Measurements from ENCODE around the gene CAMSAP2. TPM values are rescaled to one million over a fixed set of nuclear protein-coding genes. Genes with fewer than 3 reads are reported as not detected.

CAMSAP2 gene
- total RNA-seq, 1 experiment from 2014 or later: 20.7 TPM

- TF ChIP-seq ZNF512 (CRISPR knock-in tag; IDR thresholded peaks at IDR 0.05; ENCODE audit: borderline replicate concordance): no peak
- TF ChIP-seq FOXP4 (CRISPR knock-in tag; IDR thresholded peaks at IDR 0.05): no peak
- no peak for TF ChIP-seq ZNF138 (CRISPR knock-in tag; conservative IDR thresholded peaks at IDR 0.05)
- TF ChIP-seq TEAD1 (CRISPR knock-in tag; IDR thresholded peaks at IDR 0.05): no peak
Observed at GRCh38 chr1:200862713-200863415, 124.2 kb downstream of the CAMSAP2 start (continued).

- ATAC-seq: no peak
- no peak for DNase-seq (ENCODE audit: low spot score)
Observed at GRCh38 chr1:200866116-200866515, 127.4 kb downstream of the CAMSAP2 start.

GRCh38 chr1:200866521-200866920 is 127.8 kb downstream of the CAMSAP2 start:
- ChIA-PET POLR2A (interaction anchor here (1.2 kb wide), 1 partner anchor 25 kb away, joined by 3 read pairs; no protein-coding TSS in a partner anchor), CTCF (interaction anchor here (1.0 to 1.4 kb wide), 4 partner anchors 25 to 331 kb away, joined by 3 to 5 read pairs (median 4); no protein-coding TSS in a partner anchor)
- TF ChIP-seq HMGA2 (CRISPR knock-in tag; IDR thresholded peaks at IDR 0.05) (no peak), CREM (CRISPR knock-in tag; IDR thresholded peaks at IDR 0.05) (no peak), PREB (CRISPR knock-in tag; IDR thresholded peaks at IDR 0.05; ENCODE audit: borderline replicate concordance) (no peak), MAX (CRISPR knock-in tag; IDR thresholded peaks at IDR 0.05) (no peak), TCF7 (CRISPR knock-in tag; IDR thresholded peaks at IDR 0.05; ENCODE audit: low read depth) (no peak), EMX1 (CRISPR knock-in tag; IDR thresholded peaks at IDR 0.05) (no peak), IRF1 (CRISPR knock-in tag; IDR thresholded peaks at IDR 0.05) (no peak), KAT7 (CRISPR knock-in tag; IDR thresholded peaks at IDR 0.05; ENCODE audit: borderline replicate concordance) (no peak)

More at GRCh38 chr1:200866116-200866515, 127.4 kb downstream of the CAMSAP2 start:
- no peaks in the 10 kb centered on the region for H3K9me3 Mint-ChIP-seq
- peaks cover 2% of the 10 kb centered on the region for H3K27me3 Mint-ChIP-seq (ENCODE audit: low read depth)
- H3K4me1 Mint-ChIP-seq: peaks cover 4% of the 10 kb centered on the region; the same call in 1 of the 2 replicates
- TF ChIP-seq ZNF532 (CRISPR knock-in tag; IDR thresholded peaks at IDR 0.05; ENCODE audit: borderline replicate concordance) (no peak), ZNF232 (CRISPR knock-in tag; IDR thresholded peaks at IDR 0.05) (no peak), NR1H2 (CRISPR knock-in tag; IDR thresholded peaks at IDR 0.05) (no peak), SMAD3 (CRISPR knock-in tag; IDR thresholded peaks at IDR 0.05; ENCODE audit: borderline replicate concordance) (no peak)
- H3K4me3 Mint-ChIP-seq: no peak overlapping the region
- ChIA-PET POLR2A (interaction anchor here (1.2 kb wide), 1 partner anchor 25 kb away, joined by 3 read pairs; no protein-coding TSS in a partner anchor), CTCF (interaction anchor here (1.0 to 1.4 kb wide), 5 partner anchors 25 to 331 kb away, joined by 3 to 5 read pairs (median 4); no protein-coding TSS in a partner anchor)
- H3K27ac Mint-ChIP-seq: no peak overlapping the region
- 0 out of 2 replicates have a peak, but pooled peaks cover 4% of the 10 kb centered on the region for H3K36me3 Mint-ChIP-seq

More at GRCh38 chr1:200866521-200866920, 127.8 kb downstream of the CAMSAP2 start:
- Mint-ChIP-seq H3K27ac (no peak overlapping the region), H3K4me1 (peaks cover 4% of the 10 kb centered on the region; the same call in 1 of the 2 replicates), H3K36me3 (0 out of 2 replicates have a peak, but pooled peaks cover 4% of the 10 kb centered on the region), H3K9me3 (no peaks in the 10 kb centered on the region), H3K27me3 (ENCODE audit: low read depth) (peaks cover 5% of the 10 kb centered on the region), H3K4me3 (no peak overlapping the region)
- DNase-seq (ENCODE audit: low spot score): no peak
- peak; percentile 22; the same call in 1 of the 2 replicates for ATAC-seq
